Measurements from ENCODE around the gene SLC28A1.
"Not testable (repeated sequence)": the region's sequence is repeated elsewhere in the genome, so short reads cannot be mapped to it uniquely, and the experiment has no call there.

Gene SLC28A1

GRCh38 chr15:84911879-84912660, 27.6 kb downstream of the SLC28A1 start:
- no peak for DNase-seq

- no peak for DNase-seq
Measured at GRCh38 chr15:84913360-84913723, 28.9 kb downstream of the SLC28A1 start.

- DNase-seq, result no peak
Measured at GRCh38 chr15:84914351-84914750, 29.9 kb downstream of the SLC28A1 start.

GRCh38 chr15:84914909-84915605, 30.6 kb downstream of the SLC28A1 start:
- DNase-seq, result peak; percentile 87

GRCh38 chr15:84915606-84915958, 31.1 kb downstream of the SLC28A1 start:
- no peak for DNase-seq

- DNase-seq, result no peak
Measured at GRCh38 chr15:84917452-84917851, 33.0 kb downstream of the SLC28A1 start.

GRCh38 chr15:84919106-84919667, 34.7 kb downstream of the SLC28A1 start:
- DNase-seq, result no peak

- no peak for DNase-seq
Measured at GRCh38 chr15:84921121-84921520, 36.7 kb downstream of the SLC28A1 start.

- DNase-seq, result no peak
Measured at GRCh38 chr15:84922530-84922929, 38.1 kb downstream of the SLC28A1 start.

- DNase-seq, result no peak
Measured at GRCh38 chr15:84924077-84924731, 39.7 kb downstream of the SLC28A1 start.

GRCh38 chr15:84924821-84925569, 40.5 kb downstream of the SLC28A1 start:
- DNase-seq, result not testable (repeated sequence)

- DNase-seq, result no peak
Measured at GRCh38 chr15:84925906-84926305, 41.4 kb downstream of the SLC28A1 start.

GRCh38 chr15:84926491-84927230, 42.2 kb downstream of the SLC28A1 start:
- no peak for DNase-seq

GRCh38 chr15:84928843-84929168, 44.3 kb downstream of the SLC28A1 start:
- DNase-seq, result no peak

- DNase-seq, result no peak
Measured at GRCh38 chr15:84929795-84930603, 45.5 kb downstream of the SLC28A1 start.

GRCh38 chr15:84934942-84935729, 50.7 kb downstream of the SLC28A1 start:
- DNase-seq, result no peak

GRCh38 chr15:84937144-84937543, 52.7 kb downstream of the SLC28A1 start:
- peak; percentile 26 for DNase-seq

GRCh38 chr15:84938726-84939125, 54.3 kb downstream of the SLC28A1 start:
- DNase-seq, result no peak

GRCh38 chr15:84940399-84940798, 55.9 kb downstream of the SLC28A1 start:
- DNase-seq, result no peak

GRCh38 chr15:84942456-84942855, 58.0 kb downstream of the SLC28A1 start:
- no peak for DNase-seq

GRCh38 chr15:84944311-84944710, 59.8 kb downstream of the SLC28A1 start:
- no peak for DNase-seq
